ENCODE data around the gene TXNDC8. TPM values are rescaled to one million over a fixed set of nuclear protein-coding genes. Genes with fewer than 3 reads are reported as not detected.

Gene TXNDC8
- total RNA-seq, 1 donor from 2014 or later: not detected

Other genes with a start within 250 kb of the TXNDC8 start
- 0.48 and 2.8 TPM in 2 replicates for gene C9orf152, start 129.7 kb downstream of the TXNDC8 start, total RNA-seq (ENCODE audit: low replicate concordance)
- gene TXN, start 81.4 kb downstream of the TXNDC8 start, total RNA-seq (ENCODE audit: low replicate concordance): 205 and 415 TPM in 2 replicates
- 5.4 and 7.9 TPM in 2 replicates for gene SVEP1, start 241.9 kb upstream of the TXNDC8 start, total RNA-seq (ENCODE audit: low replicate concordance)